HCT116 (cell line): ENCODE data around the gene PTPMT1. TPM values are rescaled to one million over a fixed set of nuclear protein-coding genes. Genes with fewer than 3 reads are reported as not detected.

Experiments
- ATAC-seq: fragments of 200-7000 bp; cut with Tn5 transposase; 2 replicates; pipeline ENCODE4 v1.9.1; 2020; ENCODE audit warnings: mild to moderate bottlenecking, moderate library complexity
- BruUV-seq: library from RNA; stranded (reverse); fragments of 400-500 nt; replicated peaks from 2 replicates; lab custom pipeline; 2021; lab: Mats Ljungman, UMichigan
- CTCF ChIA-PET: fragments of 300-600 bp; sonication (Branson Sonifier 250); formaldehyde crosslinking; loops from one replicate; lab custom pipeline; 2021; ENCODE audit warnings: antibody characterized with exemption; lab: Charles Lee
- POLR2A ChIA-PET: fragments of 300-600, 350-600 bp; sonication (Branson Sonifier 250); formaldehyde crosslinking; loops from one replicate; lab custom pipeline; 2021; ENCODE audit warnings: antibody characterized with exemption; lab: Charles Lee
- RAD21 ChIA-PET, 2 experiments: fragments of 300-600 bp; sonication (Branson Sonifier 250); formaldehyde crosslinking; loops; one replicate each; lab custom pipeline; 2023; ENCODE audit warnings: low total read pairs in 2 of 2; ENCODE audit not compliant: uncharacterized antibody in 2 of 2, unreplicated experiment in 2 of 2, low non-redundant PET in 1 of 2; lab: Charles Lee
- DNase-seq: peaks from one replicate; pipeline ENCODE4 v3.0.0-alpha.2; 2010; ENCODE audit warnings: low read depth, low spot score
- H2AFZ ChIP-seq: fragments of 200-600 bp; shearing (Covaris generic), sonication (generic); 2 replicates; pipeline ENCODE4 v1.6.1; 2017; ENCODE audit warnings: low read depth, mixed run types, mixed read lengths, antibody characterized with exemption, low read length; ENCODE audit not compliant: poor library complexity, severe bottlenecking
- H3K27ac ChIP-seq: 2 replicates; pipeline ENCODE4 v1.5.1; 2012; ENCODE audit warnings: low read depth, low read length
- H3K27me3 ChIP-seq: fragments of 200-600 bp; sonication (generic); 2 replicates; pipeline ENCODE4 v1.6.1; 2016; ENCODE audit warnings: mixed run types, low read length, mixed read lengths; ENCODE audit not compliant: insufficient read depth
- H3K36me3 ChIP-seq, 2 experiments: fragments of 200-500 bp in 1 of 2; fragments of 200-600 bp in 1 of 2; sonication (Bioruptor generic) in 1 of 2; sonication (generic) in 1 of 2; 2 replicates each; pipeline versions ENCODE4 v1.5.1 to v1.6.1; 2014 to 2016; ENCODE audit warnings: low read length in 2 of 2, inconsistent platforms in 1 of 2, mixed read lengths in 1 of 2, mixed run types in 1 of 2; ENCODE audit not compliant: insufficient read depth in 2 of 2, control insufficient read depth in 1 of 2
- H3K4me1 ChIP-seq, 2 experiments: fragments of 200-600 bp in 1 of 2; sonication (generic) in 1 of 2; 2 replicates each; pipeline versions ENCODE4 v1.5.1 to v1.6.1; 2012 to 2017; ENCODE audit warnings: low read length in 2 of 2, inconsistent platforms in 1 of 2, mild to moderate bottlenecking in 1 of 2, mixed read lengths in 1 of 2, mixed run types in 1 of 2, moderate library complexity in 1 of 2; ENCODE audit not compliant: insufficient read depth in 2 of 2, control insufficient read depth in 1 of 2
- H3K4me2 ChIP-seq: fragments of 200-600 bp; sonication (generic); 2 replicates; pipeline ENCODE4 v1.6.1; 2017; ENCODE audit warnings: mixed run types, low read length, mixed read lengths
- H3K4me3 ChIP-seq, 2 experiments: fragments of 200-600 bp in 1 of 2; sonication (generic) in 1 of 2; replicated peaks in 1 of 2; 2 replicates each; pipeline ENCODE4 v1.5.1; 2011 to 2016; ENCODE audit warnings: low read length in 2 of 2, control low read depth in 1 of 2, low read depth in 1 of 2, mild to moderate bottlenecking in 1 of 2, mixed read lengths in 1 of 2, mixed run types in 1 of 2
- H3K79me2 ChIP-seq: fragments of 200-600 bp; sonication (generic); 2 replicates; pipeline ENCODE4 v1.6.1; 2017; ENCODE audit warnings: mild to moderate bottlenecking, mixed run types, low read length, moderate library complexity, mixed read lengths; ENCODE audit not compliant: insufficient read depth
- H3K9ac ChIP-seq: fragments of 200-600 bp; sonication (generic); 2 replicates; pipeline ENCODE4 v1.6.1; 2016; ENCODE audit warnings: low read length, mixed read lengths
- H3K9me2 ChIP-seq: fragments of 200-600 bp; sonication (generic), shearing (Covaris generic); 2 replicates; pipeline ENCODE4 v1.6.1; 2017; ENCODE audit warnings: mixed run types, mild to moderate bottlenecking, moderate library complexity; ENCODE audit not compliant: insufficient read depth
- H3K9me3 ChIP-seq, 2 experiments: fragments of 200-500 bp in 1 of 2; fragments of 200-600 bp in 1 of 2; sonication (Bioruptor generic) in 1 of 2; sonication (generic) in 1 of 2; 2 replicates each; pipeline ENCODE4 v1.6.1; 2014 to 2017; ENCODE audit warnings: low read length in 2 of 2, mixed read lengths in 2 of 2, inconsistent platforms in 1 of 2, low read depth in 1 of 2, mild to moderate bottlenecking in 1 of 2, mixed run types in 1 of 2, moderate library complexity in 1 of 2; ENCODE audit not compliant: control insufficient read depth in 1 of 2, insufficient read depth in 1 of 2
- H4K20me1 ChIP-seq: fragments of 200-600 bp; sonication (generic), shearing (Covaris generic); 2 replicates; pipeline ENCODE4 v1.6.1; 2017; ENCODE audit warnings: mixed run types, mild to moderate bottlenecking, moderate library complexity; ENCODE audit not compliant: insufficient read depth
- CBX3 ChIP-seq: IDR thresholded peaks from 2 replicates; pipeline ENCODE4 v1.6.1; 2012; ENCODE audit warnings: low read depth
- EGR1 ChIP-seq: IDR thresholded peaks from 2 replicates; pipeline ENCODE4 v1.6.1; 2012; ENCODE audit warnings: low read depth
- ELF1 ChIP-seq: IDR thresholded peaks from 2 replicates; pipeline ENCODE4 v1.6.1; 2012; ENCODE audit warnings: low read depth, borderline replicate concordance
- EZH2 ChIP-seq: fragments of 200-600 bp; sonication (generic); IDR thresholded peaks from 2 replicates; pipeline ENCODE4 v1.6.1; 2017; ENCODE audit warnings: antibody characterized with exemption, mixed run types
- EZH2phosphoT487 ChIP-seq: fragments of 200-600 bp; IDR thresholded peaks from 2 replicates; pipeline ENCODE4 v1.6.1; 2018; ENCODE audit warnings: antibody characterized with exemption, borderline replicate concordance
- FOSL1 ChIP-seq: IDR thresholded peaks from 2 replicates; pipeline ENCODE4 v1.6.1; 2012; ENCODE audit warnings: low read depth
- JUND ChIP-seq: IDR thresholded peaks from 2 replicates; pipeline ENCODE4 v1.6.1; 2012
- REST ChIP-seq: IDR thresholded peaks from 2 replicates; pipeline ENCODE4 v1.6.1; 2012; ENCODE audit warnings: low read depth
- SIN3A ChIP-seq: IDR thresholded peaks from 2 replicates; pipeline ENCODE4 v1.6.1; 2012; ENCODE audit warnings: low read depth
- ZFX ChIP-seq: fragments of 450-650 bp; IDR thresholded peaks from 2 replicates; pipeline ENCODE4 v1.6.1; 2017
- ZNF274 ChIP-seq: fragments of 200-500 bp; sonication (Bioruptor generic); IDR thresholded peaks from 2 replicates; pipeline ENCODE4 v1.6.1; 2014; ENCODE audit warnings: mild to moderate bottlenecking, low read depth, low read length, inconsistent platforms
- intact Hi-C: fragments of 100-400 bp; cut with micrococcal nuclease; formaldehyde crosslinking; loops from 2 replicates; pipeline ENCODE4 v1.10.0; 2022
- total RNA-seq: library from RNA; stranded (reverse); gene quantifications from one replicate; pipeline ENCODE4 v1.2.1, GENCODE V29; 2021; ENCODE audit not compliant: unreplicated experiment

The PTPMT1 gene
- total RNA-seq, 1 experiment from 2014 or later, result 71.6 TPM

DNA sequence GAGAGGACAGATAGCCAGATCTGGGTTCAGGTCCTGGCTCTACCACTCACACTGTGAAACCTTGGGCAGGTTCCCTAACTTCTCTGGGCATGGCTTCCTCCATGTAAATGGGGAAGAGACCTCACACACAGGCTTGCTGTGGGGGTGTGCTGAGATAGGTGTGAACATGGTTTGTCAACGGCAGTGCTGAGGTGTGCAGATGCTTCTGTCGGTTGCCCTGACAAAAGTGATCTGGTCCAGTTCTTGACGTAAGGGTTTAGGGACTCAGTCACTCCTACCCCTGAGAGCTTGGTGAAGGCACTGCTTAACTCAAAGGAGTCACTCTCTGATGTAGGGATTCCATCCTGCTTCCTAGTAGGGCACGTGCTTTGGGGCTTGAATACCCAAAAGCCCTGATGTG is 26.9 kb downstream of the PTPMT1 start:
- Histone ChIP-seq H3K27me3 (peaks cover 6% of the 10 kb centered on the region; the same call in 1 of the 2 replicates), H4K20me1 (no peaks in the 10 kb centered on the region), H3K79me2 (no peaks in the 10 kb centered on the region), H3K9me2 (no peaks in the 10 kb centered on the region), H3K36me3 (no peaks in the 10 kb centered on the region), H3K9ac (no peak overlapping the region), H3K4me2 (no peak overlapping the region), H2AFZ (no peak overlapping the region), H3K4me3 (no peak overlapping the region), H3K4me1 (no peaks in the 10 kb centered on the region), H3K27ac (no peak overlapping the region), H3K9me3 (no peaks in the 10 kb centered on the region)
- no peak for TF ChIP-seq SIN3A
- TF ChIP-seq FOSL1, result no peak
- TF ChIP-seq JUND, result no peak
- TF ChIP-seq EGR1, result no peak
- no peak for TF ChIP-seq ZNF274
- TF ChIP-seq ELF1, result no peak
- no peak for TF ChIP-seq REST
- TF ChIP-seq CBX3, result no peak
- no peak for TF ChIP-seq EZH2
- TF ChIP-seq ZFX, result no peak
- TF ChIP-seq EZH2phosphoT487, result no peak
- POLR2A ChIA-PET, result interaction anchor here (0.6 kb wide), 1 partner anchor 340 kb away, joined by 3 read pairs; no protein-coding TSS in a partner anchor
- no peak for DNase-seq
- CTCF ChIA-PET, result no interaction called here
- BruUV-seq, result no TSS peak
- intact Hi-C loops, result no loop called here
- ATAC-seq, result no peak
- RAD21 ChIA-PET, result no interaction called here
